Effector memory CD4-positive, alpha-beta T cell (primary cell): ENCODE measurements around the gene WDR27.

ENCODE experiments used
- DNase-seq, 3 donors: peaks; one replicate each; pipeline ENCODE4 v3.0.0-alpha.2; 2020
- H3K27ac ChIP-seq: 2 replicates; pipeline ENCODE4 v1.7.0; 2013; ENCODE audit warnings: mild to moderate bottlenecking, low read length, moderate library complexity; ENCODE audit not compliant: insufficient read depth, poor library complexity, severe bottlenecking
- H3K27me3 ChIP-seq: replicated peaks from 2 replicates; pipeline ENCODE4 v1.7.0; 2013; ENCODE audit warnings: mild to moderate bottlenecking, low read length; ENCODE audit not compliant: insufficient read depth, control insufficient read depth, poor library complexity, severe bottlenecking
- H3K36me3 ChIP-seq: 2 replicates; pipeline ENCODE4 v1.7.0; 2013; ENCODE audit warnings: mild to moderate bottlenecking, low read length, moderate library complexity; ENCODE audit not compliant: control insufficient read depth, insufficient read depth
- H3K4me1 ChIP-seq: 2 replicates; pipeline ENCODE4 v1.7.0; 2013; ENCODE audit warnings: low read length, mild to moderate bottlenecking; ENCODE audit not compliant: control insufficient read depth, insufficient read depth, poor library complexity, severe bottlenecking
- H3K4me3 ChIP-seq: 2 replicates; pipeline ENCODE4 v1.7.0; 2013; ENCODE audit warnings: low read length, low read depth, mild to moderate bottlenecking; ENCODE audit not compliant: insufficient read depth, poor library complexity, severe bottlenecking
- H3K9me3 ChIP-seq: 2 replicates; pipeline ENCODE4 v1.7.0; 2013; ENCODE audit warnings: mild to moderate bottlenecking, low read length, moderate library complexity; ENCODE audit not compliant: control insufficient read depth

Gene WDR27

DNA sequence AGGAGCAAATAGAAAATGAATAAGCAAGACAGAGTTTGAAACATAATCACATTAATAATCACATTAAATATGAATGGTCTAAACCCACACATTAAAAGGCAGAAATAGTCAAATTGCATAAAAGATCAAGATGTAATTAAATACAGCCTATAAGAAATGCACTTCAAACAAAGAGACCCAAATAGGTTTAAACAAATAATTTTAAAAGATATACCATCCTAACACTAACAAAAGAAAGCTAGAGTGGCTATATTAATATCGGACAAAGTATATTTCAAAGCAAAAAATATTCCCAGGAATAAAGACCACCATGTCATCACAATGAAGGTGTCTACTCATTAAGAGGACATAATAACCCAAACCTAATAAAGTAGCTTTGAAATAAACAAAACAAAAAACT, 140.2 kb downstream of the WDR27 start:
- H3K4me3 ChIP-seq: no peak overlapping the region
- H3K27ac ChIP-seq: no peak overlapping the region
- no peaks in the 10 kb centered on the region for H3K36me3 ChIP-seq
- no peaks in the 10 kb centered on the region for H3K27me3 ChIP-seq
- H3K4me1 ChIP-seq: no peaks in the 10 kb centered on the region
- no peaks in the 10 kb centered on the region for H3K9me3 ChIP-seq
- DNase-seq: no peak

DNA sequence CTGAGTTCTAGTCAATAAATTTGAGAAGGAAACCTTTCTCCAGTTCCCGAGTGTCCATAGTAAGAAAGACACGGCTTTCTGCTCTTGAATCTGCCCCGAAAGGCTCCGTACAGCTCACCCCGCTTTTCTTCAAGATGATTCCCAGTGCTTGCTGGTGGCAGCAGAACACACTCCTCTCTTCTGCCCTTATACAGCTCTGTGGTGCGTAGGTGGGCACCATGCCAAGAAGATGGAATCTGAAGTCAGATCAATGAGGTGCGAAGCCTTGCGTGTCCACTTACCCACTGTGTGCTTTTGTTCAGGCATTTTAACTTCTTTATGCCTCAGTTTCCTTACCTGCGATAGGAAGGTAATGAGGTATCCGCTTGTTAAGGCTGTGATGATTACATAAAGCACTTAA, 142.2 kb downstream of the WDR27 start:
- Histone ChIP-seq H3K4me1 (no peaks in the 10 kb centered on the region), H3K36me3 (no peaks in the 10 kb centered on the region), H3K27ac (no peak overlapping the region), H3K27me3 (no peaks in the 10 kb centered on the region), H3K4me3 (no peak overlapping the region), H3K9me3 (no peaks in the 10 kb centered on the region)
- no peak for DNase-seq

DNA sequence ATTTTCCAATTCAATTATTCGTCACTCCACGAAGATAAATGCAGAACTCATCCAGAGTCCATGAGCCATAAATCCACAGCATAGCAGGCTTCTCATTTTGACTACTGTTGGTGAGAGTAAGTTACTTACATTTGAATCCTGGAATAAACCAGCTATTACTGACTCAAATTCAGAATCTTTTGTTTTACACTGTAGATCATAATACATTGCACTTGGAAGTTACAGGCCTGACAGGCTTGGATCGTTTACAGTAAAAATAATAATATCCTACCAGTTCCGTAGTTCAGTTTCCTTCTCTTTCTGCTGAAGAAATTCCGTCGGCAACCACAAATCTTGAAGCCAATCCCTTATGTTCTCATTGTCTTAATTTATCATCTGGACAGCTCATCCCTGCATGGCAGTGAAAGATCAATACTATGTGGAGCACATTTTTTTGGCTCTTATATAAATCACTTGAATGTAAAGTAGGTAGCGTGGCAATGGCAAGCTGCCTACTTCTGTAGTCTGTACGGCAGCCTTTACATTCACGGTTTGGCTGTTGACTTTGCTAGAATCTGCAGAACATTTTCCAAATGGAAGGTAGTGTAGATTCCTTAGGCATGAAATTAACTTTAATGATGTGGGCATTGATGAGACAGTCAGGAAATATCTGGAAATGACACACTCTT, 142.9 kb downstream of the WDR27 start:
- Histone ChIP-seq H3K9me3 (no peaks in the 10 kb centered on the region), H3K27me3 (no peaks in the 10 kb centered on the region), H3K27ac (no peak overlapping the region), H3K4me1 (no peaks in the 10 kb centered on the region), H3K4me3 (no peak overlapping the region), H3K36me3 (no peaks in the 10 kb centered on the region)
- no peak for DNase-seq

DNA sequence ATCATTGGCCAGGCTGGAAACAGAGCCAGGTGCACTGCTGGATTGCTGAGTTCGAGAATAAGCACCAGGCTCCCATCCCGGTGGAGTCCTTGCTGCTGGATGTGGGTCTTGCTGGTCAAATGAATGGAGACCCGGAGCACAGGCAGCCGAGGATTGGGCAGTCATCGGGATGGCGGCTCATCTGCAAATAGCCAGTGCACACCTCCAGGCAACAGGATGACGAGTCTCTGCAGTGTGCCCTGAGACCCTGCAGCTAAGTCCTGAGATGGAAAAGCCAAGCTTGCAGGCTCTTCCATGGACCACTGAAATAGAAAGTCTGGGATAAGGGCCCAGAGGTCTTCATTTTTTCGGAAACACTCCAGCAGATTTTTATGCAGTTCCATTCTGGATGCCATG, 143.5 kb downstream of the WDR27 start:
- Histone ChIP-seq H3K4me1 (no peaks in the 10 kb centered on the region), H3K36me3 (no peaks in the 10 kb centered on the region), H3K4me3 (no peak overlapping the region), H3K27ac (no peak overlapping the region), H3K27me3 (no peaks in the 10 kb centered on the region), H3K9me3 (no peaks in the 10 kb centered on the region)
- DNase-seq: no peak

DNA sequence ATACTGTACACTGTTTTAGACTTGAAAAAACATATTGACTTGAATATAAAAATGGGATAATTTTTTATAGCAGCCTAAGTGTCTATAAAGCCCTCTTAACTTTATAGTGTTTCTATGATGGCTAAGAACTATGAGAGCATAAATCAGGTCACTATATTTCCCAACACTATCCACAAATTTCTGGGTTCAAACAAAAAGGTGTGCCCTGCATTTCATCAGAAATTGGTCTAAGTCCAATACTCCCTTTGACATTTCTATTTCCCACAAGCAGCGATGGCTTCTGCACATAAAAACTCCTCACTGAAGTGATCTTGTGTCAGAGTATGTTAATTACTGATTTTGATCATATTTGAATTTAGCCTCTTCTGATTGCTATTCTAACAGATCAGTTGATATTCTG, 143.9 kb downstream of the WDR27 start:
- Histone ChIP-seq H3K27ac (no peak overlapping the region), H3K4me3 (no peak overlapping the region), H3K4me1 (no peaks in the 10 kb centered on the region), H3K9me3 (no peaks in the 10 kb centered on the region), H3K27me3 (no peaks in the 10 kb centered on the region), H3K36me3 (no peaks in the 10 kb centered on the region)
- DNase-seq: no peak

DNA sequence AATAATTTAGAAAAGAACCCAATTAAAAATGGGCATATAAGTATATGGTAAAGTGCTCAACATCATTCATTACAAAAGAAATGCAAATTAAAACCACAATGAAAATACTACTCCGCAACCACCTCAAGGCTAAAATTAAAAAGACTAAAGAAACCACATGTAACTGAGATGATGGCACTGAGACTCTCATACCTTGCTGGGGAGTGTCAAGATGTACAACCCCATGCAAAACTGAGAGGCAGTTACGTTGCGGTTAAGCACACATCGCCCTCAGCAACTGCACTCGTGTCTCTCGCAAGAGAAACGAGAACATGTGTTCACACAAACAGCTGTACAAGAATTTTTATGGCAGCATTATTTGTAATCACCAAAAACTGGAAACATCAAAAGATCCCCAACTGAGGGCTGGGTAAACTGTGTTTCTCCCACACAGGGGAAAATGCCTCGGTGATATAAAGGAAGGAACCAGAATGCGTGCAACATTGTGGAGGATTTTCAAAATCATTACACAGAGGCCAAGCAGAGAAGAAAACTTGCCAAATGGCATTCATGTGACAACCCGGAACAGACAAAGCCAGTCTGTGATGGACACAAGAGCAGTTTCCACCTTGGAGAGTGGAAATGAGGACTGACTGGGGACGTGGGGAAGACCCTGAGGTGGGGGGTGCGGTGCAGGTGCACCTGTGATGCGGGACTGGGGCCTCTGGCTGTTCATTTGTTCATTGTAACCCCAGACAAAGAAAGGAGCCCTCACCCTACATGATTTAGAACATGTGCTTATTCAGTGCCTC, 144.9 kb downstream of the WDR27 start:
- Histone ChIP-seq H3K27ac (no peak overlapping the region), H3K36me3 (no peaks in the 10 kb centered on the region), H3K9me3 (no peaks in the 10 kb centered on the region), H3K27me3 (no peaks in the 10 kb centered on the region), H3K4me3 (no peak overlapping the region), H3K4me1 (no peaks in the 10 kb centered on the region)
- no peak for DNase-seq

DNA sequence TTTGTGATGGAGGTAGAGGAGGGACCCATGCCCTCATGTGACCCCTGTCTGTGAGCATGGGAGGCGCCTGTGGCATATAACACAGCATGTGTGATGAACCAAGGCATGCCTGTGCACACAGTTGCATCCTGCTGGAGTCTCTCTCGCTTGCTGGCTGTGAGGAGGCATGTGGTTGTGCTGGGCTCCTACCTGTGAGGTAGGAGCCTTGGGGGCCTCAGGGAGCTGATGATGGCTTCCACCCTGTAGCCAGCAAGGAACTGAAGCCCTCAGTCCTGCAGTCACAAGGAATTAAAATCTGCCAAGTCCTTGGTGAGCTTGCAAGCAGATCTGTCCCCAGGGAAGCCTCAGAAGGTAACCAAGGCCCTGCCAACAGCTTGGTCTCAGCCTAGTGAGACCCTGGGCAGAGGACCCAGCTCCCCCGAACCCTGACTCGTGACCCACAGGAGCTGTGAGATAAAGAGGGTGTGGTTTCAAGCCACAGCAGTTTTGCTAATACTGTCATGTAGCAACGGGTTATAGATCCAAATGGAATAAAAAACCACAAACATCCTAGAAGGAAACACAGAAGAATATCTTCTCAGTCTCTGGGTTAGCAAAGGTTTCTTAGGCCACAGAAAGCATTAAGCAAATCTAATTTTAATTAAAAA, 145.7 kb downstream of the WDR27 start:
- H3K9me3 ChIP-seq: no peaks in the 10 kb centered on the region
- no peak overlapping the region for H3K27ac ChIP-seq
- H3K4me1 ChIP-seq: no peaks in the 10 kb centered on the region
- DNase-seq: no peak
- no peaks in the 10 kb centered on the region for H3K27me3 ChIP-seq
- H3K4me3 ChIP-seq: no peak overlapping the region
- H3K36me3 ChIP-seq: no peaks in the 10 kb centered on the region

DNA sequence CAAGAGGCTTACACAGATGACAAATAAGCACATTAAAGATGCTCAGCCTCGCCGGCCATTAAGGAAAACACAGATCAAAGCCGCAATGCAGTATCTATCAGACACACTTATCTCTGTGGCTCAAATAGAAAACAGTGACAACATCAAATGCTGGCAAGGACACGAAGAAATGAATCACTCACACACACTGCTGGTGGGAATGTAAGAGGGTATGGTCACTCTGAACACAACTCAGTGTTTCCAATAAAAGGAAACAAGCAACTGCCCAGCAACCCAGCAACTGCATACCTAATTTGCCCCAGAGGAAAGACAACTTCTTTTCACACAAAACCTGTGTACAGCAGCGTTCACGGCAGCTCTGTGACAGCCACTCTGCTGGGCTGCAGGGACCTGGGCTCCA, 155.8 kb downstream of the WDR27 start:
- no peak for DNase-seq
- no peaks in the 10 kb centered on the region for H3K9me3 ChIP-seq
- no peaks in the 10 kb centered on the region for H3K36me3 ChIP-seq
- H3K4me3 ChIP-seq: no peak overlapping the region
- no peaks in the 10 kb centered on the region for H3K27me3 ChIP-seq
- H3K27ac ChIP-seq: no peak overlapping the region
- no peaks in the 10 kb centered on the region for H3K4me1 ChIP-seq

DNA sequence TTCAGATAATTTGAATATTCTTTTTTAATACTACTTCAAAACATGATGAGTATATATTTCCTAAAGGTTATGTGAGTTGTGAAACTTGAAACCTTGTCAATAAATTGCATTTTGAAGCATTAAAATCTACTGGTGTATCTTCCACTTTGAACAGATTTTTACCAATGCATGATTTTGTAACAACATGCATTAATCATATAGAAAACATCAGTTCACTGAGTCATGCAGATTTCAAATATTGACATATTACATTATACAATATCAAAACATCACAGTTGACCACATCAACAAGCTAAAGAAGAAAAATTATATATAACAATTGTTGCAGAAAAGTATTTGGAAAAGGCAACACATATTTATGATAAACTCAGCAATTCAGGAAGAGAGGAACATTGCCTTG, 158.1 kb downstream of the WDR27 start:
- no peak for DNase-seq
- no peaks in the 10 kb centered on the region for H3K4me1 ChIP-seq
- no peaks in the 10 kb centered on the region for H3K27me3 ChIP-seq
- H3K27ac ChIP-seq: no peak overlapping the region
- no peaks in the 10 kb centered on the region for H3K36me3 ChIP-seq
- no peaks in the 10 kb centered on the region for H3K9me3 ChIP-seq
- H3K4me3 ChIP-seq: no peak overlapping the region

DNA sequence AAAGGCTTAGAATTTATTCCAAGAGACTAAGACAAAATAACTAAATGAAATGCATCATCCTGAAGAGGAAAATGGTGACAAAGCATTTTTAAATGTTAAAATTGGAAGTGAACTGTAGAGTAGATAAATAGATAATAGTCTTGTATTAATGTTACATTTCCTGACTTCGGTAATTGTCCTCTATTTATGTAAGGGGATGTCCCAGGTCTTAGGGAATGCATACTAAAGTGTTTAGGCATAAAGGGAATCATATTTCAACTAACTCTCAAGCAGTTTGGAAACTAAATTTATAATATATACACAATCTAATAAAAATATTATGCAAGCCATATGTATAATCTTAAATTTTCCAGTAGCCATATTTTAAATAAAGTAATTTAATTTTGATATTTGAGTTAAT, 159.3 kb downstream of the WDR27 start:
- DNase-seq: no peak
- Histone ChIP-seq H3K27me3 (no peaks in the 10 kb centered on the region), H3K4me3 (no peak overlapping the region), H3K27ac (no peak overlapping the region), H3K4me1 (no peaks in the 10 kb centered on the region), H3K36me3 (no peaks in the 10 kb centered on the region), H3K9me3 (no peaks in the 10 kb centered on the region)
